Progenitor cell of endocrine pancreas (in vitro differentiated cells): ENCODE data around the gene HEATR5A. TPM values are rescaled to one million over a fixed set of nuclear protein-coding genes. Genes with fewer than 3 reads are reported as not detected.
A peak's percentile ranks its signal among the peaks of the same experiment; 100 is the strongest.
"Not testable (repeated sequence)": the region's sequence is repeated elsewhere in the genome, so short reads cannot be mapped to it uniquely, and the experiment has no call there.

ENCODE experiments used
- DNase-seq: peaks from one replicate; pipeline ENCODE4 v3.0.0; 2021; ENCODE audit warnings: low spot score; ENCODE audit not compliant: unreplicated experiment
- H3K27ac Mint-ChIP-seq: 2 replicates; pipeline ENCODE4 v1.8.0; 2021; ENCODE audit warnings: mild to moderate bottlenecking, moderate library complexity, mixed read lengths
- H3K27me3 Mint-ChIP-seq: 2 replicates; pipeline ENCODE4 v1.8.0; 2021; ENCODE audit warnings: mixed read lengths
- H3K36me3 Mint-ChIP-seq: 2 replicates; pipeline ENCODE4 v1.8.0; 2022; ENCODE audit warnings: mixed read lengths; ENCODE audit not compliant: insufficient read depth
- H3K4me1 Mint-ChIP-seq: 2 replicates; pipeline ENCODE4 v1.8.0; 2021; ENCODE audit warnings: low read depth, mixed read lengths
- H3K4me3 Mint-ChIP-seq: 2 replicates; pipeline ENCODE4 v1.8.0; 2021; ENCODE audit warnings: low read depth, mild to moderate bottlenecking, moderate library complexity, mixed read lengths
- H3K9me3 Mint-ChIP-seq: 2 replicates; pipeline ENCODE4 v1.8.0; 2021; ENCODE audit warnings: low read depth, mixed read lengths
- long read RNA-seq: library from polyadenylated mRNA; unstranded; transcript quantifications from one replicate; pipeline ENCODE4 v2.0.0, GENCODE V29; 2020
- total RNA-seq: library from RNA; stranded (reverse); gene quantifications from 2 replicates; pipeline ENCODE4 v1.2.1, GENCODE V29; 2021
- TF ChIP-seq, protein P1 (sequence below): fragments of 200-600 bp; sonication (generic); IDR thresholded peaks from one replicate; pipeline ENCODE4 v1.5.0; 2021; ENCODE audit warnings: antibody characterized with exemption, mild to moderate bottlenecking; ENCODE audit not compliant: unreplicated experiment

The HEATR5A gene
- total RNA-seq: 28.3 and 28.9 TPM in 2 replicates
- long read RNA-seq, partial matches to known transcripts: 17 of 36 reads
- long read RNA-seq, other reads (novel, unspliced or antisense): 19 of 36 reads

DNA sequence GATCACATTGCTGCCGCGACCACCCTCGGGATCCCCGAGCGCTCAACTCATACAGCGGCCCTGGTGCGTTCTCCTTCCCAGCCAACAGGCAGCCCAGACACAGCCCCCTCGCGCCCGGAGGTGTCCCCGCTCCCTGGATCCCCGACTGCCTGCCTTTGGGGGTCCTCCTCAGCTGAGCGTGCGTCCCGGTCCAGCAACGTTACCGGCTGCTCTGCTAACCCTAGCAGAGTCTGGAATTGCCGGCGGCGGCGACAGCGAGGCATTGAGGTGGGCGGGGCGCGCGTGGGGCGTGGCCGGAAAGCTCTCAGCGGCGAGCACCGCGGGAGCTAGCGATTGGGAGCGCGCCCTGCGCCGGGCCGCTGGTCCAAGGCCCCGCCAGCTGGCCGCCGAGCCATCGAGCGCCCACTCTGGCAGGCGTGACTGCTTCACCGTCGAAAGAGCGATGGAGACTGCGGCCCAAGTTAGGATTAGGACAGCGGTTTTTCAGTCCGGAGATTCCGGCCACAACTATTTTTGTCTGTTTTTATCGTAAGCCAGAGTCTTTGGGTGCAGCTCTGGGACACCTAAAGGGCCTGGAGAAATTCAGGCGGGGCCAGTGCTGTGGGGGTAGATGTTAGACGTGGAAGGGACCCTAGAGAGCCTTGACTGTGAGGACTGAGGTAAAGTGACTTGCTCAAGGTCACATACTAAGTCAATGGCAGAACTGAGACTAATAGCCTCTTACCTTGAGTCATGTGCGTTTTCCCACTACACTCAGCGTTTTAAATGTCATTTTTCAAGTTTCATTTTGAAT lies at the start of gene HEATR5A:
TSS of gene HEATR5A (minus strand) at position 232 of the 793 bp plus-strand sequence. CDS start 17,575 bp downstream, outside the sequence.
- H3K4me1 Mint-ChIP-seq: peaks cover 15% of the 10 kb centered on the region
- no peaks in the 10 kb centered on the region for H3K36me3 Mint-ChIP-seq
- TF ChIP-seq, protein P1, sequence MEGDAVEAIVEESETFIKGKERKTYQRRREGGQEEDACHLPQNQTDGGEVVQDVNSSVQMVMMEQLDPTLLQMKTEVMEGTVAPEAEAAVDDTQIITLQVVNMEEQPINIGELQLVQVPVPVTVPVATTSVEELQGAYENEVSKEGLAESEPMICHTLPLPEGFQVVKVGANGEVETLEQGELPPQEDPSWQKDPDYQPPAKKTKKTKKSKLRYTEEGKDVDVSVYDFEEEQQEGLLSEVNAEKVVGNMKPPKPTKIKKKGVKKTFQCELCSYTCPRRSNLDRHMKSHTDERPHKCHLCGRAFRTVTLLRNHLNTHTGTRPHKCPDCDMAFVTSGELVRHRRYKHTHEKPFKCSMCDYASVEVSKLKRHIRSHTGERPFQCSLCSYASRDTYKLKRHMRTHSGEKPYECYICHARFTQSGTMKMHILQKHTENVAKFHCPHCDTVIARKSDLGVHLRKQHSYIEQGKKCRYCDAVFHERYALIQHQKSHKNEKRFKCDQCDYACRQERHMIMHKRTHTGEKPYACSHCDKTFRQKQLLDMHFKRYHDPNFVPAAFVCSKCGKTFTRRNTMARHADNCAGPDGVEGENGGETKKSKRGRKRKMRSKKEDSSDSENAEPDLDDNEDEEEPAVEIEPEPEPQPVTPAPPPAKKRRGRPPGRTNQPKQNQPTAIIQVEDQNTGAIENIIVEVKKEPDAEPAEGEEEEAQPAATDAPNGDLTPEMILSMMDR: peak; percentile 28
- peak; percentile 93 for DNase-seq
- H3K9me3 Mint-ChIP-seq: no peaks in the 10 kb centered on the region
- H3K27me3 Mint-ChIP-seq: no peaks in the 10 kb centered on the region
- peak within 1 kb of the TSS; percentile 89 for H3K4me3 Mint-ChIP-seq
- H3K27ac Mint-ChIP-seq: peak within 1 kb of the TSS; percentile 97

DNA sequence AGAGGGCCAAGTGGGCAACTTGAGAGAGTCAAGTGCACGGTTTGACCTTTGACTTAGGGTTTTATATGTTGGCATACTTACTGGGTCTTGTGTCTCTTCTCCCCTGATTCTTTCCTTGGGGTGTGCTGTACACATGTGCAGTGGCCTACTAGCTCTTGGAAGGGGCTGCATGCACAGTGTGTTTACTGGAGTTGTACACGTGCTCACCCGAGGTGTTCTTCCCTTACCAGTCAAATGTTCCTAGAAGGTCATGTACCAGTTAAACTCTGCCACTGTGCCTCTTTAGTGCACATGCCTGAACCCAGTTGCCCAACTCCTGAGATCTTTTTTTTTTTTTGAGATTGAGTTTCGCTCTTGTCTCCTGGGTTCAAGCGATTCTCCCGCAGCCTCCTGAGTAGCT lies 46.2 kb upstream of the HEATR5A start:
- TF ChIP-seq, protein P1: no peak
- no peaks in the 10 kb centered on the region for H3K36me3 Mint-ChIP-seq
- no peaks in the 10 kb centered on the region for H3K27me3 Mint-ChIP-seq
- no peaks in the 10 kb centered on the region for H3K9me3 Mint-ChIP-seq
- no peak overlapping the region for H3K27ac Mint-ChIP-seq
- no peaks in the 10 kb centered on the region for H3K4me1 Mint-ChIP-seq
- no peak for DNase-seq
- no peak overlapping the region for H3K4me3 Mint-ChIP-seq

DNA sequence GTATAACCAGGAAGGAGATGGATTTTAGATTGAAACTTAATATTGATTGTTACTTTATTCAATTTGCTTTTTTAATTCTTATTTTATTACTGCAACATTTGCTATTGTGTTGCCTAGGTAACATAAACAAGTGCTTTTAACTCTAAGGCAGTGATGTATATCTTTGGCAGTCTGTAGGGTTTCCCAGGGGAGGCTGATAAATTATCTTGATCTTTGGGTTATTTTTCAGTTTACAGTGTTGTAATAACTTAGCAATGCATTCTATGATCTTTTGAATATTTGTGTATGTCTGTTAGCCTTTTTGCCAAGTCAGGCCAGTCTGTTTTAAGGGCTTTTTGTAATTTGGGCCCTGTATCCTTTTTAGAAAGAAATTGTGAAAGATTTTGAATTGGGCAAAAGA lies 44.8 kb upstream of the HEATR5A start:
- Mint-ChIP-seq H3K36me3 (no peaks in the 10 kb centered on the region), H3K27ac (no peak overlapping the region), H3K9me3 (no peaks in the 10 kb centered on the region), H3K4me1 (no peaks in the 10 kb centered on the region), H3K4me3 (no peak overlapping the region), H3K27me3 (no peaks in the 10 kb centered on the region)
- TF ChIP-seq, protein P1: no peak
- DNase-seq: no peak

DNA sequence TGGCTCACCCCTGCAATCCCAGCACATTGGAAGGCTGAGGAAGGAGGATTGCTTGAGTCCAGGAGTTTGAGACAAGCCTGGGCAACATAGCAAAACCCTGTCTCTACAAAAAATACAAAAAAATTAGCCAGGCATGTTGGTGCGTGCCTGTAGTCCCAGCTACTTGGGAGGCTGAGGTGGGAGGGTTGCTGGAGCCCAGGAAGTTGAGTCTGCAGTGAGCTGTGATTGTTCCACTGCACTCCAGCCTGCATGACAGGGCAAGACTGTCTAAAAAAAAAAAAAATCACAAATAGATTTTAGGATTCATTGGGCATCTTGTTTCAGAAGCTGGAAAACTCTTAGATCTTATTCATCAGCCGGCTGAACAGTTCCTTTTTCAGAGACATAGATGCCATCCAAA lies 42.1 kb upstream of the HEATR5A start:
- H3K4me1 Mint-ChIP-seq: peaks cover 12% of the 10 kb centered on the region
- not testable (repeated sequence) for H3K36me3 Mint-ChIP-seq, H3K27ac Mint-ChIP-seq, H3K4me3 Mint-ChIP-seq, DNase-seq, H3K27me3 Mint-ChIP-seq, H3K9me3 Mint-ChIP-seq

DNA sequence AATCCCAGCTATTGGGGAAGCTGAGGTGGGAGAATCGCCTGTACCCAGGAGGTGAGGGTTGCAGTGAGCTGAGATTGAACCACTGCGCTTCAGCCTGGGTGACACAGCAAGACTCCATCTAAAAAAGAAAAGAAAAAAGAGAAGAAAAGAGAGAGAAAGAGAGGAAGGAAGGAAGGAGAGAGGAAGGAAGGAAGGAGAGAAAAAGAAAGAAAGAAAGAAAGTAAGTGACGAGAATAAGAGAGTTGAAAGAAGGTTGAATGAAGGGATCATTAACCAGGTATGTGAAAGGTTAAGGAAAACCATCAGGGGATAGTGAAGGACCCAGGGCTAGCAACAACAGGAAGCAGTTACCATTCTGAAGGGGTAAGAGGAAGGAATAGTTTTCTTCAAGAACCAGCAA lies 41.2 kb upstream of the HEATR5A start:
- Mint-ChIP-seq H3K27me3 (no peaks in the 10 kb centered on the region), H3K27ac (no peak overlapping the region), H3K36me3 (no peaks in the 10 kb centered on the region), H3K4me3 (no peak overlapping the region), H3K9me3 (no peaks in the 10 kb centered on the region), H3K4me1 (peaks cover 16% of the 10 kb centered on the region)
- no peak for DNase-seq
- TF ChIP-seq, protein P1: no peak
